Psoas muscle (tissue), 8 donors: ENCODE data around the gene GNAI2. TPM values are rescaled to one million over a fixed set of nuclear protein-coding genes. Genes with fewer than 3 reads are reported as not detected.

Source experiments
- ATAC-seq, 4 donors: fragments of 200-7000 bp; cut with Tn5 transposase; one replicate each; pipeline ENCODE4 v1.9.1; 2020; ENCODE audit warnings: moderate library complexity in 3 of 4, mild to moderate bottlenecking in 2 of 4
- DNase-seq, 2 donors: peaks; one replicate each; pipeline ENCODE4 v3.0.0-alpha.2; 2020
- H3K27ac ChIP-seq: fragments of 200-600 bp; one replicate; pipeline ENCODE4 v1.8.0; 2022
- H3K27me3 ChIP-seq, 3 donors: fragments of 200-600 bp in 1 of 3; one replicate each; pipeline versions ENCODE4 v1.6.1 to v1.8.0; 2013 to 2022; ENCODE audit warnings: low read length in 2 of 3, mild to moderate bottlenecking in 2 of 3, moderate library complexity in 1 of 3; ENCODE audit not compliant: insufficient read depth in 3 of 3
- H3K36me3 ChIP-seq, 2 donors: fragments of 200-600 bp in 1 of 2; one replicate each; pipeline versions ENCODE4 v1.6.1 to v1.8.0; 2013 to 2022; ENCODE audit warnings: low read depth in 1 of 2, mild to moderate bottlenecking in 1 of 2, moderate library complexity in 1 of 2; ENCODE audit not compliant: insufficient read depth in 1 of 2
- H3K4me1 ChIP-seq: fragments of 200-600 bp; one replicate; pipeline ENCODE4 v1.8.0; 2022
- H3K4me3 ChIP-seq: fragments of 200-600 bp; one replicate; pipeline ENCODE4 v1.8.0; 2022; ENCODE audit warnings: mild to moderate bottlenecking
- H3K9me3 ChIP-seq: fragments of 200-600 bp; one replicate; pipeline ENCODE4 v1.8.0; 2022
- CTCF ChIP-seq: fragments of 200-600 bp; IDR thresholded peaks from one replicate; pipeline ENCODE4 v1.8.0; 2022; ENCODE audit warnings: antibody characterized with exemption
- WGBS, 3 donors: extraction: QIAGEN DNeasy Blood & Tissue Kit; methylation state at CpG; one replicate each; pipeline versions ENCODE4 v1.1.6 to v1.1.7; 2013; 5-methylcytosine and 5-hydroxymethylcytosine counted together
- intact Hi-C, 2 donors: fragments of 100-400 bp; cut with DNase I; formaldehyde crosslinking; loops; one replicate each; pipeline versions ENCODE4 v1.11.0 to v1.14.2; 2022
- polyA plus RNA-seq, 3 donors: library from polyadenylated mRNA; stranded (reverse); fragments of 200-250 nt; gene quantifications; one replicate each; pipeline ENCODE4 v1.2.3, GENCODE V29; 2013
- total RNA-seq, 4 donors: library from RNA; stranded (reverse); fragmentation: NEBNext Ultra II Directional in 2 of 4; extraction: Animal tissue kit (Norgen Biotek cat#: 25700) in 2 of 4; gene quantifications; one replicate each; pipeline versions ENCODE4 v1.2.1 to v1.2.4, GENCODE V29; 2021 to 2023
- donor health status: healthy with polysubstance abuse.
- donor health status: DM: no; HTN: no; CAD: no; lungs with moderate emphysema.
- donor health status: Bipolar disorder and iron deficiency.
- donor health status: healthy.
- donor health status: DM: yes; HTN: yes; CAD: no.
- donor health status: DM: no; HTN: no; CAD: no.
- donor health status: DM: no; HTN: no; CAD: no.
- donor health status: DM: yes; HTN: yes; CAD: no.

GNAI2 gene
- total and polyA plus RNA-seq, 7 donors, result 39.4 to 93.9 (median 57.6) TPM

DNA sequence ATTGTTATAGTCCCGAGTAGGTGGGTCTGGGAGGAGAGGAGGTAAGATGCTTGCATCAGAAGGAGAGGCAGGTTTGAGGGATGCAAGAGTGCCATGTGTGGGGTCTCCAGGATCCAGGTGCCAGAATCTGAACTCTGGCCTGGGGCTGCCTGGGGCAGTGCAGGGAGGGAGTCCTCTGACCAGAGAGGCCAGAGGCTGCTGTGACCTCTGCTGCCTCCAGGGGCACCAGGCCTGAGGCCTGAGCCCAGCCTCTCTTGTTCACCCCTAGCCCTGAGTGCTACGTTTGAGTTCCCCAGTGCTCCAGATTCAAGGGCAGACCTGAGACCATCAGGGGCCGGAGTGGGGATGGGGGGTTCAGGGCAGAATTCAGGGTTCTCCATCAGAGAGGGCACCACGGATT, 23.5 kb upstream of the GNAI2 start:
- peak in 2 of 4 donors; percentile 29 to 44 for ATAC-seq
- Histone ChIP-seq H3K9me3 (no peaks in the 10 kb centered on the region), H3K27me3 (no peaks in the 10 kb centered on the region), H3K27ac (no peak overlapping the region), H3K4me1 (peaks cover 15% of the 10 kb centered on the region), H3K36me3 (peaks cover 0 to 4% of the 10 kb centered on the region in 2 donors), H3K4me3 (no peak overlapping the region)
- 71 to 81% (median 72%) methylated on average over 3 to 4 of the region's 4 CpGs for WGBS, 3 donors
- no peak for DNase-seq
- TF ChIP-seq CTCF, result no peak
- intact Hi-C loops, result no loop called here

DNA sequence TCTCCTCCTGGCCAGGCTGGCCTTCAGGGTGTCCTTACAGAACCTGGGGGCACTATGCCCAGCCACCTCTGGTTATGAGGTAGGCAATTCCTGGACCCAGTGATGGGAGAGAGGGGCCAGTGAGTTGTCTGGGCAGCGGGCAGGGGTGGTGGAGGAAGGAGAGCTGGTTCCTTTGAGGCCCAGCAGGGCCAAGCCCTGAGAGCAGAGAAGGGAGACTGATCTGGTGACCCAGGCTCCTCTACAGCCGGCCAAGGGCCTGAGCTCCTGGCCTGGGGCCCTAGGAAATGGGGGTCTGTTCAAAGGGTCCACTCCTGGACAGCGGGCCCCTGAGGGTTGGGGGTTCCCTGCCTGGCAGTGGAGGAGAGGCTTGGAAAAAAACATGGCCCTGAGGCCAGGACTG, 23.0 kb upstream of the GNAI2 start:
- Histone ChIP-seq H3K36me3 (peaks cover 0 to 6% of the 10 kb centered on the region in 2 donors), H3K9me3 (no peaks in the 10 kb centered on the region), H3K4me1 (peaks cover 15% of the 10 kb centered on the region), H3K4me3 (no peak overlapping the region), H3K27ac (no peak overlapping the region), H3K27me3 (no peaks in the 10 kb centered on the region)
- ATAC-seq (peak in 1 of 4 donors; percentile 2), DNase-seq (no peak)
- TF ChIP-seq CTCF, result no peak
- WGBS, 3 donors, result 63 to 87% (median 80%) methylated on average over 3 of the region's 3 CpGs
- intact Hi-C loops, result no loop called here

DNA sequence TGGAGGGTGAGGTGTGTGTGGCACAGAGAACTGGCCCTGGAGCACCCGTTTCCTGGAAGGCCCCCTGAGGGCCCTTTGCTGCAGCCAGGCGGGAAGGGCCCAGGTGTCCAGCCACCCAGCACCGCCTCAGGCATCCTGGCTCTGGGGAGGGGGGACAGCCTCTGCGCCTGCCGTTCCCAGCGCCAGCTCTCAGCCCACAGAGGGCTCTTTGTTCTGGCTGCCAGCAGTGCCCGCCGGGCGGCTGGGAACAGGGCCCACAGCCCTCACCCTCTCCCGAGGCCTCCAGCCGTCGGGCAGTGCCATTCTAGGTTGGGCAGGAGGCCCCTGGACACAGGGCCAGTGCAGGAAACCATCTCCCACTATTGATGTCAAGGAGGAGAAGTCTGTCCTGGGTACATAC, 22.6 kb upstream of the GNAI2 start:
- ATAC-seq (peak in 1 of 4 donors; percentile 20), DNase-seq (no peak)
- Histone ChIP-seq H3K4me1 (peaks cover 15% of the 10 kb centered on the region), H3K9me3 (no peaks in the 10 kb centered on the region), H3K27me3 (no peaks in the 10 kb centered on the region), H3K36me3 (peaks cover 0 to 9% of the 10 kb centered on the region in 2 donors), H3K4me3 (no peak overlapping the region), H3K27ac (no peak overlapping the region)
- intact Hi-C loops, result no loop called here
- TF ChIP-seq CTCF, result no peak
- 36 to 52% (median 45%) methylated on average over 10 to 12 of the region's 12 CpGs for WGBS, 3 donors

DNA sequence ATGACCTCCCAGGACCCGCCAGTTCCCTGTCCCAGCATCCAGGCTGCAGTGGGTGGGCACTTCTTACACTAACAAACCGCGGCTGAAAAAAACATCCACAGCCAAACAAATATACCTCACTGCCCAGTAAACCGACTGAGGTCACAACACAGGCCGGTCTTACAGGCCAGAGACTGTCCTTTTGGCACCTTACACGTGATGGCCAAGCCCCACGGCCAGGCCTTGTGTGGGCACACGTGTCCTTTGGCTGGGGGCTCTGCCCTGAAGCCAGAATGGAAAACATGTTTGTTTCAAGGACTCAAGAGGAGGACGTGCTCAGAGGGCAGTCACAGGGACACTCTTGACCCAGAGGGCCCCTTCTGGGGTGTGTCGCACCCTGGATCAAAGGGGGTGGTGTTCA, 21.2 kb upstream of the GNAI2 start:
- no peaks in the 10 kb centered on the region for H3K27me3 ChIP-seq
- H3K4me1 ChIP-seq, result peaks cover 25% of the 10 kb centered on the region
- TF ChIP-seq CTCF, result no peak
- intact Hi-C loops, result no loop called here
- ATAC-seq (no peak), DNase-seq (no peak)
- WGBS, 3 donors, result 37 to 58% (median 39%) methylated on average over 10 of the region's 10 CpGs
- peaks cover 0 to 13% of the 10 kb centered on the region in 2 donors for H3K36me3 ChIP-seq
- H3K4me3 ChIP-seq, result no peak overlapping the region
- no peak overlapping the region for H3K27ac ChIP-seq
- no peaks in the 10 kb centered on the region for H3K9me3 ChIP-seq

DNA sequence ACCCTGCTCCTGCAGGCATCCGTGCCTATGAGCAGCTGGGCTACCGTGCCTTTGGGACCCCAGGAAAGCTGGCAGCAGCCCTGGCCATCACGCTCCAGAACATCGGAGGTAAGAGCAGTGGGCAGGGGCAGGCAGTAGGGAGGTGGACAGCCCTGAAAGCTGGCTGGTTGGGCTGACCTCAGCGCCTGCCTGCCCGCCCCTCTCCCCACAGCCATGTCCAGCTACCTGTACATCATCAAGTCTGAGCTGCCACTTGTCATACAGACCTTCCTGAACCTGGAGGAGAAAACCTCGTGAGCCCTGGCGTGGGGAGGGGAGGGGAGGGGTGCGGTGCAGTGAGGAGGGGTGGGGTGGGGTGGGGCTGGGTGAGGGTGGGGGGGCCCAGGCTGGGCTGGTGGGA, 20.5 kb upstream of the GNAI2 start:
- H3K36me3 ChIP-seq, result peaks cover 0 to 13% of the 10 kb centered on the region in 2 donors
- no peaks in the 10 kb centered on the region for H3K27me3 ChIP-seq
- H3K27ac ChIP-seq, result no peak overlapping the region
- no peak for ATAC-seq
- no peaks in the 10 kb centered on the region for H3K9me3 ChIP-seq
- H3K4me1 ChIP-seq, result peaks cover 25% of the 10 kb centered on the region
- H3K4me3 ChIP-seq, result no peak overlapping the region
- no peak for TF ChIP-seq CTCF
- WGBS, 3 donors, result 70 to 74% (median 72%) methylated on average over 7 to 9 of the region's 9 CpGs
- DNase-seq, result no peak
- intact Hi-C loops, result no loop called here
